ENCODE measurements around the gene WNT6.
A peak's percentile ranks its signal among the peaks of the same experiment; 100 is the strongest.
"Not testable (repeated sequence)": the region's sequence is repeated elsewhere in the genome, so short reads cannot be mapped to it uniquely, and the experiment has no call there.

The WNT6 gene

DNA sequence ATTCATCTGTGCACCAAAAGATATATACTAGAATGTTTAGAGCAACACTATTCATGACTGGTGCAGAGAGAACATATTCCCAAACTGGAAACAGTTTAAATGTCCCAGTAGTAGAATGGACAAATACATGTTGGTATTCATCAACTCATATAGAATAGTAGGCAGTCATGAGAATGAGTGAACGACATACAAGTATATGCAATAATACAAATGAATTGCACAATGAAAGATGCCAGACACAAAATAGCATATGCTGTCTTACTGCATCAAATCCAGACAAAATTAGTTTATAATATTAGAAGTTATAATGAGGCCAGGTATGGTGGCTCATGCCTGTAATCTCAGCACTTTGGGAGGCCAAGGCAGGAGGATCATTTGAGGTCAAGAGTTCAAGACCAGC is 19.7 kb upstream of the WNT6 start:
- ATAC-seq (no peak), DNase-seq (no peak)
- H3K4me3 Mint-ChIP-seq: no peak overlapping the region
- H3K27me3 Mint-ChIP-seq: peaks cover 34% of the 10 kb centered on the region
- peaks cover 9% of the 10 kb centered on the region for H3K9me3 Mint-ChIP-seq
- H3K36me3 Mint-ChIP-seq (ENCODE audit: low read depth): no peaks in the 10 kb centered on the region
- no peak overlapping the region for H3K27ac Mint-ChIP-seq
- H3K4me1 Mint-ChIP-seq: no peaks in the 10 kb centered on the region

DNA sequence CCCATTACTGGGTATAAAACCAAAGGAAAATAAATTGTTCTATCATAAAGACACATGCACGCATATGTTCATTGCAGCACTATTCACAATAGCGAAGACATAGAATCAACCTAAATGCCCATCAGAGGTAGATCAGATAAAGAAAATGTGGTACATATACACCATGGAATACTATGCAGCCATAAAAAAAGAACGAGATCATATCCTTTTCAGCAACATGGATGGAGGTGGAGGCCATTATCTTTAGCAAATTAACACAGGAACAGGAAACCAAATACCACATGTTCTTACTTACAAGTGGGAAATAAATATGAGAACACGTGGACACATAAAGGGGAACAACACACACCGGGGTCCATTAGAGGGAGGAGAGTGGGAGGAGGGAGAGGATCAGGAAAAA is 15.3 kb upstream of the WNT6 start:
- not testable (repeated sequence) for DNase-seq; H3K4me3 Mint-ChIP-seq; H3K27ac Mint-ChIP-seq; ATAC-seq; H3K4me1 Mint-ChIP-seq; H3K9me3 Mint-ChIP-seq; H3K36me3 Mint-ChIP-seq (ENCODE audit: low read depth)
- peaks cover 18% of the 10 kb centered on the region for H3K27me3 Mint-ChIP-seq

DNA sequence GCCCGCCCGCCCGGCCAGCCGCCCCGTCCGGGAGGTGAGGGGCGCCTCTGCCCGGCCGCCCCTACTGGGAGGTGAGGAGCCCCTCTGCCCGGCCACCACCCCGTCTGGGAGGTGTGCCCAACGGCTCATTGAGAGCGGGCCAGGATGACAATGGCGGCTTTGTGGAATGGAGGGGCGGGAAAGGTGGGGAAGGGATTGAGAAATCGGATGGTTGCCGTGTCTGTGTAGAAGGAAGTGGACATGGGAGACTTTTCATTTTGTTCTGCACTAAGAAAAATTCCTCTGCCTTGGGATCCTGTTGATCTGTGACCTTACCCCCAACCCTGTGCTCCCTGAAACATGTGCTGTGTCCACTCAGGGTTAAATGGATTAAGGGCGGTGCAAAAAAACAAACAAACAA is 12.6 kb upstream of the WNT6 start:
- DNase-seq; ATAC-seq; H3K4me1 Mint-ChIP-seq; H3K9me3 Mint-ChIP-seq; H3K4me3 Mint-ChIP-seq; H3K27ac Mint-ChIP-seq; H3K36me3 Mint-ChIP-seq (ENCODE audit: low read depth): not testable (repeated sequence)
- H3K27me3 Mint-ChIP-seq: peaks cover 19% of the 10 kb centered on the region

DNA sequence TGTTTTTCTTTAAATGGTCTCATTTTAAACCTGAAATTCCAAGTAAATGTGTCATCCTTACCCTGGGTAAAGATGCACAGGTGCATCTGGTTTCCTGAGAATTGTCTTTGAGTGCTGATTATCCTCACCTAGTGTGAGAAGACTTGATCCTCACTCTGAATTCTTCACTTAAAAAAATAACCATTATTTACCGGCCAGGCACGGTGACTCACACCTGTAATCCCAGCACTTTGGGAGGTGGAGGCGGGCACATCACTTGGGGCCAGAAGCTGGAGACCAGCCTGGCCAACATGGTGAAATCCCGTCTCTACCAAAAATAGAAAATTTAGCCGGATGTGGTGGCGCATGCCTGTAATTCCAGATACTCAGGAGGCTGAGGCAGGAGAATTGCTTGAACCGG is 9.9 kb upstream of the WNT6 start:
- peaks cover 2% of the 10 kb centered on the region for H3K4me1 Mint-ChIP-seq
- no peaks in the 10 kb centered on the region for H3K9me3 Mint-ChIP-seq
- peaks cover 33% of the 10 kb centered on the region for H3K27me3 Mint-ChIP-seq
- no peak overlapping the region for H3K4me3 Mint-ChIP-seq
- no peak for DNase-seq
- no peak overlapping the region for H3K27ac Mint-ChIP-seq
- no peak for ATAC-seq
- no peaks in the 10 kb centered on the region for H3K36me3 Mint-ChIP-seq (ENCODE audit: low read depth)

DNA sequence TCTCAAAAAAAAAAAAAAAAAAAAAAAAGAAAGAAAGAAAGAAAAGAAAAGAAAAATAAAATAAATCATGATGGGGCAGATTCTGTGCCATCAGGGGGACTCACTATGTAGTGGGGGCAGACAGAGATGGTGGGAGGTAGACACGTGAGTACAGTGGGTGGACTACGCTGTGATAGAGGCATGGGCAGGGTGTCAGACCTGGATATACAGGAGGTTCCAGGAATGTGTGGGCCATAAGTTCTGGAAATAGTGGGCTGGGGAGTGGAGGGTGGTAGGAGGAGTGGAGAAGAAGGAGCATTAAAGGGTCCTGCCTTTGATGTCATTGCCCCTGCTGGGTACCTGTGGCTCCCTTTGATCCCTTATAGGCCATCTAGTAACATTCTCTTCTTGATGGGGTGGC is 8.8 kb upstream of the WNT6 start:
- Mint-ChIP-seq H3K27ac (peak overlapping the region; percentile 49), H3K36me3 (ENCODE audit: low read depth) (no peaks in the 10 kb centered on the region), H3K4me1 (peaks cover 2% of the 10 kb centered on the region), H3K27me3 (peaks cover 42% of the 10 kb centered on the region), H3K4me3 (no peak overlapping the region), H3K9me3 (no peaks in the 10 kb centered on the region)
- ATAC-seq (no peak), DNase-seq (no peak)

DNA sequence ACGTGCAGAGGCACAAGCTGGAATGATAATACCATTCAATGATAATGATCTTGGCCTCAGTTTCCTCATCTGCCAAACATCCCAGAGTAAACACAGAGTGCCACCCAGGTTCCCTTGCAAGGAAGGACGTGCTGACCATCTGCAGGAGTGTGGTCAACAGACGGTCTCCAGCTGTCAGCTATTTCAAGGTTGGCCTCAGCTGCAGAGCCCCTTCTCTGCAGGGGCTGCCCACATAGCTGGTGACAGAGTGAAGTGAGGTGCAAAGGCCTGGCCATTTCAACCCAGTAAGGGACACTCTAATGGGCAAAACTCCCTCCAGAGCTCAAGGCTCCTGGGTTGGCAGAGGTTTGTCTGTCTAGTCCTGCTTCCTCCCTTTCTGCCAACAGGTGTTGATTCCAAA is 8.3 kb upstream of the WNT6 start:
- ATAC-seq: no peak
- DNase-seq: no peak
- no peak overlapping the region for H3K27ac Mint-ChIP-seq
- H3K9me3 Mint-ChIP-seq: no peaks in the 10 kb centered on the region
- H3K27me3 Mint-ChIP-seq: peaks cover 47% of the 10 kb centered on the region
- H3K4me3 Mint-ChIP-seq: no peak overlapping the region
- no peaks in the 10 kb centered on the region for H3K36me3 Mint-ChIP-seq (ENCODE audit: low read depth)
- peaks cover 3% of the 10 kb centered on the region for H3K4me1 Mint-ChIP-seq

GRCh38 chr2:218852911-218853667 is 6.5 kb upstream of the WNT6 start:
- Mint-ChIP-seq H3K36me3 (ENCODE audit: low read depth) (no peaks in the 10 kb centered on the region), H3K27ac (no peak overlapping the region), H3K4me1 (peaks cover 2% of the 10 kb centered on the region), H3K4me3 (no peak overlapping the region), H3K9me3 (no peaks in the 10 kb centered on the region), H3K27me3 (peaks cover 62% of the 10 kb centered on the region)
- DNase-seq: peak; percentile 72
- peak; percentile 61 for ATAC-seq

GRCh38 chr2:218853766-218854165 is 5.8 kb upstream of the WNT6 start:
- Mint-ChIP-seq H3K27me3 (peaks cover 69% of the 10 kb centered on the region), H3K4me3 (no peak overlapping the region), H3K27ac (no peak overlapping the region), H3K9me3 (no peaks in the 10 kb centered on the region), H3K4me1 (peaks cover 2% of the 10 kb centered on the region), H3K36me3 (ENCODE audit: low read depth) (no peaks in the 10 kb centered on the region)
- DNase-seq (no peak), ATAC-seq (no peak)

GRCh38 chr2:218854860-218855259 is 4.7 kb upstream of the WNT6 start:
- ATAC-seq (no peak), DNase-seq (no peak)
- H3K4me3 Mint-ChIP-seq: no peak overlapping the region
- H3K27me3 Mint-ChIP-seq: peaks cover 74% of the 10 kb centered on the region
- peaks cover 4% of the 10 kb centered on the region for H3K4me1 Mint-ChIP-seq
- H3K36me3 Mint-ChIP-seq (ENCODE audit: low read depth): no peaks in the 10 kb centered on the region
- no peaks in the 10 kb centered on the region for H3K9me3 Mint-ChIP-seq
- H3K27ac Mint-ChIP-seq: no peak overlapping the region

DNA sequence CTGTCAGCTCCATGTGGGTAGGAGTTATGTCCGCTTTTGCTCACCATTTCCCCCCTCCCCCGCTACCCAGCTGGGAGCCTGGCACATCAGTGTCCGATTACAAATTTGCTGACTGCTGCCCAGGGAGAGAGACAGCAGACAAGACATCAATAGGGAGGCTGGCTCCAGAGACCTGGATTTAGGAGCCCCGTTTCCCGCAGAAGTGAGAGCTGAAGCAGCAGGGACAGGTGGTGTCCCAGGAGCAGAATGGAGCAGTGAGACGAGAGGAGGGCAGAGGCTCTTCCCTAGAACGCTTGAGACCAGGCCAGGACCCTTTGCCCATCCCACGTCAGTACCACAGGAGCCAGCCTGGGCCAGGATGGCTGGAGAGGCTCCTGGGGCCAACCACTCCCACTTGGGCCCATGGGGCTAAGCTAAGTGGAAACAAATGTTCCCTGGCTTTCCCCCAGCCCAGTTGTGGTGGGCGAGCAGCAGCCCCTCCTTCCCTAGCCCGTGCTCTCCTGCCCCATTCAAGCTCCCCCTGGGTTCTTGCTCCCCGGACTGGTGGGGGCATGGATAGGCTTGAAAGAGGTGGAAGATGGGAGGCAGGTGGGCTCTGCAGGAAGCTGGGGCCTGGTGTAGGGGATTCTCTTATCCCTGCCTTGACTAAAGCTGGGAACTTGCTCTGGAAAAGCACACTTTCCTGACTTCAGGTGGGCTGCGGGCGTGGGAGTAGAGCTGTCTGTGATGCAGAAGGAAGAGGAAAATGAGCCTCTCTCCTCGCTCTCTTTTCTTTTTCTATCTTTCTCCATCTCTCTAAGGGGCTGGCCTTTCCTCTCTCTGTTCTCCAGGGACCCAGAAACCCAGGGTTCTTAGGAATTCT is 4.1 kb upstream of the WNT6 start:
- Mint-ChIP-seq H3K9me3 (no peaks in the 10 kb centered on the region), H3K4me3 (no peak overlapping the region)

GRCh38 chr2:218856167-218856895 is 3.3 kb upstream of the WNT6 start:
- H3K36me3 Mint-ChIP-seq (ENCODE audit: low read depth): no peaks in the 10 kb centered on the region
- H3K9me3 Mint-ChIP-seq: no peaks in the 10 kb centered on the region
- no peak for DNase-seq
- no peak overlapping the region for H3K4me3 Mint-ChIP-seq
- H3K4me1 Mint-ChIP-seq: peaks cover 15% of the 10 kb centered on the region
- ATAC-seq: no peak
- H3K27me3 Mint-ChIP-seq: peaks cover 78% of the 10 kb centered on the region
- H3K27ac Mint-ChIP-seq: no peak overlapping the region

More for the DNA sequence above, 4.1 kb upstream of the WNT6 start:
- no peaks in the 10 kb centered on the region for H3K36me3 Mint-ChIP-seq (ENCODE audit: low read depth)
- DNase-seq (no peak), ATAC-seq (no peak)
- peaks cover 9% of the 10 kb centered on the region for H3K4me1 Mint-ChIP-seq
- H3K27ac Mint-ChIP-seq: no peak overlapping the region
- peaks cover 76% of the 10 kb centered on the region for H3K27me3 Mint-ChIP-seq

DNA sequence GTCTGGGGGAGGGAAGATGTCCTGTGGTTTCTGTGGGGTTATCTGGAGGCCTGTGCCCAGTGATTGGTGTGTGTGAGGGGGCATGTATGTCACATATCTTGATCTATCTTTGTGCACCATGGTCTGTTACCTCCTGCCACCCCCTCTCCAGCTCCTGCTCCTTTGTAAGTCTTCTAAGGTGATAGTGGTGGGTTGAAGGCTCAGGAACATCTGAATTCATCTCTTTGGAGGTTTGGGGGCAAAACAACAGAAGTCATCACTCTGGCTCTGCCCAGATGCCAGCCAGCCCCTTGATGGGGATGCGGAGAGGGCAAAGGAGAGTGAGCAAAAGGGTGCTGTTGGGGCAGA is 2.7 kb upstream of the WNT6 start:
- DNase-seq: no peak
- H3K27me3 Mint-ChIP-seq: peaks cover 82% of the 10 kb centered on the region
- ATAC-seq: no peak
- no peak overlapping the region for H3K4me3 Mint-ChIP-seq
- H3K9me3 Mint-ChIP-seq: no peaks in the 10 kb centered on the region
- peaks cover 15% of the 10 kb centered on the region for H3K4me1 Mint-ChIP-seq
- H3K27ac Mint-ChIP-seq: no peak overlapping the region
- no peaks in the 10 kb centered on the region for H3K36me3 Mint-ChIP-seq (ENCODE audit: low read depth)

- Mint-ChIP-seq H3K4me3 (no peak overlapping the region), H3K27me3 (peaks cover 88% of the 10 kb centered on the region), H3K27ac (no peak overlapping the region), H3K36me3 (ENCODE audit: low read depth) (no peaks in the 10 kb centered on the region), H3K9me3 (no peaks in the 10 kb centered on the region), H3K4me1 (peaks cover 15% of the 10 kb centered on the region)
- ATAC-seq: no peak
- no peak for DNase-seq
Measured at GRCh38 chr2:218857371-218858137, 2.1 kb upstream of the WNT6 start.

DNA sequence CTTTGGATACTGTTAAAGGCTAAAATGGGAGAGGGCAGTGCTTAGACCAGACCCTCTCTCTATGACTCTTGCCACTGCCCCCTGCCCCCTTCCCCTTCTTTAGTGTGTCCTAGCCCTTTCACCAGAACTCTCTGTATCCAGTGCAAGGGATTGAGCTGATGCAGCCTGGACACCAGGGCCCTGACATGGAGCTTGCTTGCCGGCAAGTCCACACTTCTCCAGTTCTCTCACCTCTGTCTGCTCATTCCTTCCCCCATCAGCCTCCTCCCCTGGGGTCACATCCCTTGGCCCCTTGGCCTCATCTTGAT is 1.5 kb upstream of the WNT6 start:
- H3K4me1 Mint-ChIP-seq: peaks cover 15% of the 10 kb centered on the region
- no peaks in the 10 kb centered on the region for H3K9me3 Mint-ChIP-seq
- no peaks in the 10 kb centered on the region for H3K36me3 Mint-ChIP-seq (ENCODE audit: low read depth)
- H3K4me3 Mint-ChIP-seq: no peak overlapping the region
- peaks cover 89% of the 10 kb centered on the region for H3K27me3 Mint-ChIP-seq
- DNase-seq: no peak
- no peak overlapping the region for H3K27ac Mint-ChIP-seq
- ATAC-seq: no peak
